Fibroblast of lung (primary cell): ENCODE measurements around the gene FOXJ1.

Experiments
- EZH2 ChIP-seq: IDR thresholded peaks from 2 replicates; pipeline ENCODE4 v1.5.1; 2012; ENCODE audit warnings: low read length, control low read depth, mild to moderate bottlenecking; ENCODE audit errors: missing control alignments
- TF ChIP-seq, protein P1 (sequence below), 2 donors: IDR thresholded peaks in 1 of 2; conservative IDR thresholded peaks in 1 of 2; 1 replicate in 1 of 2; 2 replicates in 1 of 2; pipeline ENCODE4 v1.5.1; 2011 to 2012; ENCODE audit warnings: low read length in 2 of 2, control low read depth in 1 of 2, inconsistent platforms in 1 of 2, low read depth in 1 of 2, mild to moderate bottlenecking in 1 of 2

- no peak for TF ChIP-seq EZH2
- TF ChIP-seq, protein P1, sequence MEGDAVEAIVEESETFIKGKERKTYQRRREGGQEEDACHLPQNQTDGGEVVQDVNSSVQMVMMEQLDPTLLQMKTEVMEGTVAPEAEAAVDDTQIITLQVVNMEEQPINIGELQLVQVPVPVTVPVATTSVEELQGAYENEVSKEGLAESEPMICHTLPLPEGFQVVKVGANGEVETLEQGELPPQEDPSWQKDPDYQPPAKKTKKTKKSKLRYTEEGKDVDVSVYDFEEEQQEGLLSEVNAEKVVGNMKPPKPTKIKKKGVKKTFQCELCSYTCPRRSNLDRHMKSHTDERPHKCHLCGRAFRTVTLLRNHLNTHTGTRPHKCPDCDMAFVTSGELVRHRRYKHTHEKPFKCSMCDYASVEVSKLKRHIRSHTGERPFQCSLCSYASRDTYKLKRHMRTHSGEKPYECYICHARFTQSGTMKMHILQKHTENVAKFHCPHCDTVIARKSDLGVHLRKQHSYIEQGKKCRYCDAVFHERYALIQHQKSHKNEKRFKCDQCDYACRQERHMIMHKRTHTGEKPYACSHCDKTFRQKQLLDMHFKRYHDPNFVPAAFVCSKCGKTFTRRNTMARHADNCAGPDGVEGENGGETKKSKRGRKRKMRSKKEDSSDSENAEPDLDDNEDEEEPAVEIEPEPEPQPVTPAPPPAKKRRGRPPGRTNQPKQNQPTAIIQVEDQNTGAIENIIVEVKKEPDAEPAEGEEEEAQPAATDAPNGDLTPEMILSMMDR (conservative IDR thresholded peaks at IDR 0.05 in 1 of 2, IDR thresholded peaks at IDR 0.05 in 1 of 2; ENCODE audit: low read depth in 1 of 2, low read length in 2 of 2), result no peak
Measured at GRCh38 chr17:76164331-76164730, 23.3 kb upstream of the FOXJ1 start.
